GM21526 (cell line): ENCODE measurements around the gene OR6K6.

Source experiments
- ATAC-seq: cut with Tn5 transposase; IDR thresholded peaks from one replicate; pipeline ENCODE4 v1.9.1; 2021; ENCODE audit warnings: moderate library complexity; ENCODE audit not compliant: unreplicated experiment, low FRiP score

Gene OR6K6, protein sequence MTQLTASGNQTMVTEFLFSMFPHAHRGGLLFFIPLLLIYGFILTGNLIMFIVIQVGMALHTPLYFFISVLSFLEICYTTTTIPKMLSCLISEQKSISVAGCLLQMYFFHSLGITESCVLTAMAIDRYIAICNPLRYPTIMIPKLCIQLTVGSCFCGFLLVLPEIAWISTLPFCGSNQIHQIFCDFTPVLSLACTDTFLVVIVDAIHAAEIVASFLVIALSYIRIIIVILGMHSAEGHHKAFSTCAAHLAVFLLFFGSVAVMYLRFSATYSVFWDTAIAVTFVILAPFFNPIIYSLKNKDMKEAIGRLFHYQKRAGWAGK

DNA sequence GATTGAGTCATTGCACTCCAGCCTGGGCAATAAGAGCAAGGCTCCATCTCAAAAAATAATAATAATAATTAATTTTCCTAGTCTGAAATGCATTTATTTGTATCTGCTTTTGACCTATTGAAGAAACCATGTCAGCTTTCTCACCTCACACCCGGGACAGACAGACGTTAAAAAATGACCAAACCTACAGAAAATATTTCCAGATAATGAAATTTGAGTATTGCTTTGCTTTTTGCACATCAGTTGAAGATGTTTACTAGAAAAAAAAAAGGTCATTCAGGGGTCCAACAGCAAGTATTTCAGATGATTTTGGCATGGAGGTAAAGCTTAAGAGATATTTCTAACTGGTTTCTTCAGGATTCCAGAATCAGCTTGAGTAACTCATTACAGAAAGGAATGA, at the start of gene OR6K6:
OR6K6 (plus strand) TSS at position 301 of the 400 bp plus-strand sequence. CDS start 168 bp downstream, outside the sequence.
- no peak for ATAC-seq

DNA sequence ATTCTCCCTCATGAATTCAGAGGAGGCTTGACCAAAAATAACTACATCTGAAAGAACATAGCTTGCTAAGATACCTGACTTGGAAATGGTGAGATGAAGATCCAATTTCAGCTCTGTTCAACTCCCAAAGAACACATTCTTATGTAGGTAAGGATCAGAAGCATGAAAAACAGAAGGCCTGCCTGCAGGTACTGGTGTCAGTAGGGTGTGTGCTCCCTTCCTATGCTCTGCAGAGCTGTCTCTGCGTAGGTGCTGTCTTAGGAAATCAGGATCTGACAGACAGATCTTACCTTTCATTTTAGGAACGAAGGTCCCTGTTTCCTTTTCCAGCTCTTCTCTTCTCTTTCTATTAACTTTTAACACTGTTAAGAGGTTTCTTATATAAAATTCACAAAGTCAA, 48.4 kb upstream of the OR6K6 start:
- ATAC-seq = no peak

DNA sequence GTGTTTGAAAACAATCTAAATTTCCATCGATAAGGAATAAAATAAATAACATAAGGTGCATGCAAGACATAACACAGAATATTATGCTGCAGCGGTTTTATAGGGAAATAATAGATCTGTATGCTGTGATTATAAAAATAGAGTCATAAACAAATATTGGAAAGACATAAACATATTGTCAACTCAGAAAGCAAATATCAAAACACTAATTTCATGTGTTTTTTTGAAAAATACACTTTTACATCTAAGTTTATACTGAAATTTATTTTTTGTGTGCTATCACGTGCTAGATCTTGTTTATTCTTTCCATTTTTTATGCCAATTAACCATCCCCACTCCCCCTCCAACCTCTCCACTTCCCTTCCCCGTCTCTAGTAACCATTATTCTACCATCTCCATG, 43.4 kb upstream of the OR6K6 start:
- no peak for ATAC-seq

DNA sequence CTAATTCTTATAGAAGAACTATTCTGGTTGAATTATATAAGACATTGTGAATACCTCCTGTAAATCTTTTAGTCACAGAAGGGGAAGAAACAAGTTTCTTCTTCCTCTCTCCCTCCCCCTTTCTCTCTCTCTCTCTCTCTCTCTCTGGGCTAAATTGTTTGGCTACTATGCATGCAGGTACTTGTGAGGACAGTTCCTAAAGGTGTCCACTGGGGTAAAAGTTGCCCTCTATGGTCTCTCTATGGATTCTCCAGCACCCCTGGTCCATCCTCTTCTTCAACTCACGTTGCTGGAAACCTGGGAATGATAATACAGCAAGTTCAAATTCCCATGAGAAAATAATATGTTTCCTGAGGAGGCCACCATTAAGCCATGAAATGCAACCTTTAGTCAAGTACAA, 39.8 kb upstream of the OR6K6 start:
- ATAC-seq = no peak

DNA sequence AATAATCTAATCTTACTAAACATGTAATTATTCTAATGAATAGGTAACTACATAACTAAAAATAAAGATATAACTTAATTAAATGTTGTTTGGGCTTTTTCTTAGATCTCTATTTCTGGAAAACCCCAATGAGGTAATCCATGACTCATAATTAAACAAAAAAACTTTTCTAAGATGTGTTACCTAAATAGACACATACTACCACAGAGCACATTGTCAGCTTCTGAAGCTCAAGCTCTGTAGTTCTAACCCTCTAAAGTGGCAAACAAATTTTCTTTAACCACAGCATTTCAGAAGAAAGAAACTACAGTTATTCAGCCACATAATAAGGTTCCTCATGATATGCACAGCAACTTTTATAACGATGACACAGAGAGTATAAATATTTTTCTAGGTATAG, 38.2 kb upstream of the OR6K6 start:
- no peak for ATAC-seq

DNA sequence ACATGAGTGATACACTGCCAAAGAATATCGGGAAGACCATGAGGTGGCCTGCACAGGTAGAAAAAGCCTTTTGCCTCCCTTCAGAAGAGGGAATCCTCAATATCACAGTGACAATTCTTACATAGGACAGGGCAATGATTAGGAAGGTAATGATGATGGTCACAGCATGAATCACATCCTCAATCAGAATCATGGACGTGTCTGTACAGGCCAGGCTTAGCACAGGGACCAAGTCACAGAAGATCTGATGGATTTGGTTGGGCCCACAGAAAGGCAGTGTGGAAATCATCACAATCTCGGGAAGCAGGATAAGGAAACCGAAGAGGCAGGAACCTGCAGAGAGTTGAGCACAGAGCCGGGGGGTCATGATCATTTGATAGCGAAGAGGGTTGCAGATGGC, 37.2 kb upstream of the OR6K6 start:
- no peak for ATAC-seq

DNA sequence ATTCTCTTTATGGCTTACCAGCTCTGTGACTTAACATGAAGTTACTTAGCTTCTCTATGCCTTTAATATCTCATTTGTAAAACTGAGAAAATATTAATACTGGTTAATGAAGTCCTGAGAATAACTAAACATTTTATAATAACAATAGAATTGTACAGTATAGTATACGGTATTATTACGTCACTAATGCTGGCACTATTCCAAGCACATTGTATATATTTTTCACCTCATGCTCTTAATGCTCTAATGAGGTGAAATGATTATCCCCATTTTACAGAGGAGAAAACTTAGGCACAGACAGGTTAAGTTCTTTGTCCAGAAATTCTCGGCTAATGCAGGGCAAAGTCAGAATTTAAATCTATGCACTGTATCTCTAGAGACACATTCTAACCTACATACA, 34.9 kb upstream of the OR6K6 start:
- no peak for ATAC-seq

DNA sequence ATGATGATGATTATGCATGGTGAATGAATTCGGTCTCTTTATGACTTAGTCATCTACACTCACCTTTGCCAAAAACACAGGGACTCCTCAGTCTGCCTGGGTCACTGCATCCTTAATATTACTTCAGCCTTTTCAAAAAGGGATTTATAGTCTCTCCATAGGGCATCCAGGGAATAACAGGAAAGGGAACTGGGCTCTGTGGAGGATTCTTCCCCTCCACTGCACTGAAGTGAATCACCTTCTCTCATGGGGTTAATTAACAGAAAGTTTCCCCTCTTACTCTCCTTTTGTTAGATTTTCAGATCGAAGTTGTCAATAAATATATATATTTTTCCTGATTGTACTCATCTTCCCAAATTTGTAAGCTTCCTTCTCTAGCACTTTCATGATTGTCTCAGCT, 33.9 kb upstream of the OR6K6 start, which contains the start of gene OR6K3:
OR6K3 (minus strand) TSS at position 101 of the 400 bp plus-strand sequence. CDS start 2,605 bp downstream, outside the sequence.
- no peak for ATAC-seq

DNA sequence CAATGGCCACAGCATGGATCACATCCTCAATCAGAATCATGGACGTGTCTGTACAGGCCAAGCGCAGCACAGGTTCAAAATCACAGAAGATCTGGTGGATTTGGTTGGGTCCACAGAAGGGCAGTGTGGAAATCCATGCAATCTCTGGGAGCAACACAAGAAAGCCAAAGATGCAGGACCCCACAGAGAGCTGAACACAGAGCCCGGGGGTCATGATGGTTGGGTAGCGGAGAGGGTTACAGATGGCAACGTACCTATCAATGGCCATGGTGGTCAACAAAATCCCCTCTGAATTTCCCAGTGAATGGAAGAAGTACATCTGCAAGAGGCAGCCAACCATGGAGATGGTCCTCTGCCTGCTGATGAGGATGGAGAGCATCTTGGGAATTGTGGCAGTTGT, 30.1 kb upstream of the OR6K6 start:
- no peak for ATAC-seq

DNA sequence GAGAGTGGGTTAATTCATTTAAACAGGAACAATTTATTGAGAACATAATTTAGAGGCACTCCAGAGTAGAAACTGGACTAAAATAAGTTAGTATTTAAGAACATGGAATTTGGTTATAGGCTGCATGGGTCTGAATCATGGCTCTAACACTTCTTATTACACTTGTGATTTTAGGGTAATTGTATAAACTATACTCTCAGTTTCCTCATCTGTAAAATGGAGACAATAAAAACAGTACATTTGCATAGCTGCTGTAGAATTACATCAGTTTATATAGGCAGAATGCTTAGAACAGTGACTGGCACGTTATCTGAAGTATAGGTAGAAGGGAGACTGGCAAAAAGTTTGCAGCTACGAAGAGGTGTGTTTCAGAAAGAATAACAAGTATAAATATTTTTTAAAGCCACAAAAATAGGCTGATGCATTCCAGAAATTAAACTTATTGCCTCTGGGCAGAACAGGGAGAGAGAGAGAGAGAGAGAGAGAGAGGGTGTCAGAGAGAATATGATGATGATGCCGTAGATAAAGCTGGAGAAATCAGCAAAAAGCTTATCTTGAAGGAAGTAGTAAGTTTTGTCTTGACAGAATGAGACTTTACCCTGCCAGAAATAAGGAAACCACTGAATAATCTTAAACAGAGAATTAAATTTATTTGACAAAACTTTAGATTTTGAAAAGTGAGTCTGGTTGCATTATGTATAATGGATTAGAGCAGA, 25.9 kb upstream of the OR6K6 start:
- ATAC-seq = no peak

DNA sequence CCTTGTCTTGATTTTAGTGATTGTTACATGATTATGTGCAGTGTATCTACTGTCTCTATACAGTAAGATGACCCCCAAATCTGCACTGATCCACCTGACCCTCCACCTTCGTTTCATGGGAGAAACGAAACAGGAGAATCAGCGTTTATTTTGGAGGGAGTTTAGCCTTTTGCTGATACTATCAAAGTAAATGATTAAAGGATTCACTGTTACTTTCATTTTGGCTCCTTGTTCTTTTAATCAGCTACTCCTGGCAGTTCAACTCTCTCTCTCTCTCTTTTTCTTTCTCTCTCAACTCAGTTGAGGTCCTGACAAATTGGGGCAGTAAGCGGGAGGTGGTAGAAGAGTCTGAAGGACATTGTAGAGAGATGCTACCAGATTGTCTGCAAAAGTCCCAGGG, 24.1 kb upstream of the OR6K6 start:
- ATAC-seq = no peak

DNA sequence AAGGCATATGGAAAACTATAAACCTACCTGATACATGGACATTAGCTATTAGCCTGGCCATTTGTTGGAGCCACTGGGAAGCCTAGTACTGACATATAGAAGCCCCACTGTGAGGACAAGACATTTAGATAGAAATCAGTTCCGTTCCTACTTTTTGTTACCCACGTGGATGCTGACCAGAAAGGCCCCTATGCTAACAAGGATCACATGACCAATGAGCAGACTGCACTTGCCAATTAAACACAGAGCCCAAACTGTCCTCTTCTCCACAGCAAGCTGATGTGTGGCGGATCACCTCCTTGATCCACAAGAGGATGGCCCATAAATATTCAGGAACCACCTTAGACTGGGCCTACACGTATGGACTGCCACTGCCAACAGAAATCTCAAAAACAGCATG, 22.8 kb upstream of the OR6K6 start:
- no peak for ATAC-seq

DNA sequence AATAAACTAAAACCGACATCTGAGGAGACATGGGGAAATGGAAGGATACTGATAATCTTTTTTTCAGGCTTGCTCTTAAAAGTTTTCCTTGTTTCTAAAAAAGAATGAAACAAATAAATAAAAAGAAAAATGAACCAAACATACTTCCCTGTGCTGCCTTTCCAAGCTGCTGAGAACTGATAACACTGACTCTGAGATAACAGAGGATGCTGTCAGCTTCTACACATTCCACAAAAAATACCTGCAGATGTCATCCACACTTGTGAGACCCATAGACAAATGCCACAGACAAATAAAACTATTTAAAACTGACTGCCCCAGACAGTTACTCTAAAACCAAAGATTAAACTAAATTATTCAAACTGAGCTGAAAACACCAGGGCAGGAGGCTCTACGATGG, 22.0 kb upstream of the OR6K6 start:
- no peak for ATAC-seq

DNA sequence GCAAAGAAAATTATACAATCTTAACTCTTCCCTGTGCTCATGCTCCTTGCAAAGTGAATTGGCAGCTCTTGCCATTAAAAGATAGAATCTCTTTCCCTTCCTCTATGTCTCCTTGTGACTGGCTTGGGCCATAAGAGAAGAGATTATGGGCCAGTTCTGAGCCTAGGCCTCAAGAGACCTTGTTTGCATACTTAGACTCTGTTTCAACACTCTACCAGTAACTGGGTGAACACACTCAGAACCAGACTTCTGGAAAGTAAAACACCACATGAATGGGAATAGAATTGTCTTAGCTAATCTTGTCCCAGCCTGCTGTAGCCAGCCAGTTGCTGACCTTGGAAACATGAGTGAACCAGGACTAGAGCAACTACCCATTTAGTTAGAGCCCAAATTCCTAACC, 18.7 kb upstream of the OR6K6 start:
- no peak for ATAC-seq

DNA sequence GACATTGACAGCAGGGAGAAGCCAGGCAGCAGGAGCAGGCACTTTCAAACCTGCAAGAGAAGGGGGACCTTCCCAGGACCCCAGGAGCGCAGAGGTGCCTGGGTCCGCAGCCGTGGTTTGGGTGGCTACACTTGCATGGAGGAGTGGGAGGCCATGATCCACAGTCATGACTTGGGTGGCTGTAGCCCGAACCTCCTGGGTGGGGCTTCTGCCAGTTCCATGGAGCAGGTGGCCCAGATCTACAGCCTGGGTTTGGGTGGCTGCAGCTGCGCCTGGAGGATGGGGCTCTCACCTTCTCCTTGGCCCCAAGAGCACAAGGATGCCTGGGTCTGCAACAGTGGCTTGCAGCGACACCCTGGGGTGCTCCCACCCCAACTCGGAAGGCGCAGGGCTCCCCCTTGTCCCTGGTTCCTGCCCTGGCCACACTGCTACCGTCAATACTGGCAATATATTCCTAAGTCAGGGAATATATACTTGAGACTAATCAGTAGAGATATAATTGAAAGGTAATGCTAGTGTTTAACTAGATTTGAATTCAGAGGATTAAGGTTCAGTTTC, 2.3 kb upstream of the OR6K6 start:
- ATAC-seq = no peak

DNA sequence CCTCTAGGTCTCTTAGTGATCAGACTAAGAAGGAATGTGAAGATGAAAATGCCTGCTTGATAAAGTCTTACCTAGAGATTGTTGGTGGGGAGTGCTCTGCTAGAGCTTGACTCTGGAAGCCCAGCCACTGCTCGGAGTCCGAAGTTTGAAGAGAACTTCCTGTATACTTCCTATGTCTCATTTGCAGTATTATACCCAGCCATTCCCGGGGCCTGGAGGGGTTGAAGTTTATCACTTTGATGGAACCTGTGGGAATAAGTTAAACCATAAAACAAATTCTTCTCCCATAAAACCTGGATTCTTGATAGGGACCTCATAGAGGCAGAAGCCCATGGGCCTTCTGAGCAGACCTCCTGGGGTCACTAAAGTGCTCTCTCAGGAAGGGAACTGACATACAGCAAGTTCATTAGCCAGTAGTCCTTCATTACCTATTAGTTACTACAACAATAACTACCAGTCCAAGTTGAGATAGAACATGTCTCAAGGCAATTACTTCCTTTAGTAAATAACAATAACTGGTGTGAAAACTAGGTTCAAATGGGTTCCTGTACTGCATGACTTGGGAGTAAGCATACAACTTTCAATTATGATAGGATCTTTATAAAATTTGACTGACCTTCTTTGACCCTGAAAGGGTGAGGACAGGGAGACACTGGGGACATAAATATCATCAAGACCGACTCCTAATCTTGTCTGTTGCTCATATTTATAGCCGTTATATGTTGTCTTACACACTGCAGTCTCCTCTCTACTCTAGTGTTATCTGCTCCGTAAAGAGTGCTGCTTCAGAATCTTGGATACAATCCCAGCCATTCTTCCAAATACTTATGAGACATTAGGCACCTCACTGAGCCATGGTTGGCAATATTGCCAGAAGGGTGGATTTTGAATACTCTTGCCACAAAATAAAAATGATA, 17.7 kb downstream of the OR6K6 start, which contains the start of gene OR6N1:
OR6N1 (minus strand) TSS at position 246 of the 917 bp plus-strand sequence. CDS start 5,513 bp downstream, outside the sequence.
- no peak for ATAC-seq

DNA sequence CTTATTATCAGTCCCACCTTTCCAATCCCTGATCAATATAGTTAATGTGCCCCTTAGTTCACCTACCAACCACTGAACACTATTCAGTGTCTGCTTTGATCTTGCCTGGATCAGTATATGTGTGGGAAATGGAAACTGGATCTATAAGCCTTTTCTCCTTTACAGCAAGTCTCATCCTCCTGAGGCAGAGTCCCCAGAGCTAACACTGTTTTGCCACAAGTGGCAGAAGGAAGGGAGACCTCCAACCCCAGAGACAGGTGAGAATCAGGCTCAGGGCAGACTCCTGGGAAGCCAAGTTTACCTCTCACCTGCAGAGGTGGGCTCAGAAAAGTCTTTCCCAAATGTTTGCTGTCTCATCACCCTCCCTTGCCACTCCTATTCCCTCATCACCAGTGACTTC, 26.6 kb downstream of the OR6K6 start, which contains the start of gene OR6N2:
OR6N2 (minus strand) TSS at position 101 of the 400 bp plus-strand sequence. CDS start 3,569 bp downstream, outside the sequence.
- no peak for ATAC-seq

DNA sequence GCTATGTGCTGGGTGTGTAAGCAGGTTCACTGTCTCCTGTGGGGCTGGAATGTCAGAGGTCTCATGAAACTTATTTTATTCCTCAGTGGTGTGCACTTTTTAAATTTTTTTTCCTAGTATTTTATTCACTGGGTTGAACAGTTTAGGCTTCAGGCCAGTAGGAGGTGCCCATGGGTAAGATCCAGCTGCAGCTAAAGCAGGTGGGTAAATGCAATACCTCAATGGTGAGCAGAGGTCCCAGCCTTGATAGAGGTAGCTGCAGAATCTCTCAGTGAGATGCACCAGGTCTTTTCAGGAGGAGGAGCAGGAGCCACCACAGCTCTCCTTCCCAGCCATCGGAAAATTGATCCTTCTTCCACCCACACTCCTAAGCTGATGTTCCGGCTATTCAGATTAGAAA, 39.1 kb downstream of the OR6K6 start:
- ATAC-seq = peak; percentile 63

DNA sequence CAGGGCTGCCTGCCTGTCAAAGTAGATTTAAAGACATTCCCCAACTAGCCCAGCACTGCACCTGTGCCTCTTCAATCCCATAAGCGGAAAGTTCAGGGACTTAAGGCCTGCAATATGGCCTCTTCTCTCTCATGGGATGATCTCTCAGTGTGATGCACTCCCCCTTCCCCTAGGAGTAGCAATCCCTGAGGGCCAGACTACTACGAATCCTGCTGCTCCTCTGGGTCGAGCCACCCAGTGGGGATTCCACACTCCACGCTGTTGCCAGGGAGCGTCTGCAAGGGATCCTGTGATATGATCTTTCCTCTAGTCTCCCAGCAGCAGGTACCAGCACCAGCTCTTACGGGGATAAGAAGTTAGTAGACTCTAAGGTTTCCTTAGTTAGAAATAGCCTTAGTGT, 39.7 kb downstream of the OR6K6 start:
- ATAC-seq = no peak

DNA sequence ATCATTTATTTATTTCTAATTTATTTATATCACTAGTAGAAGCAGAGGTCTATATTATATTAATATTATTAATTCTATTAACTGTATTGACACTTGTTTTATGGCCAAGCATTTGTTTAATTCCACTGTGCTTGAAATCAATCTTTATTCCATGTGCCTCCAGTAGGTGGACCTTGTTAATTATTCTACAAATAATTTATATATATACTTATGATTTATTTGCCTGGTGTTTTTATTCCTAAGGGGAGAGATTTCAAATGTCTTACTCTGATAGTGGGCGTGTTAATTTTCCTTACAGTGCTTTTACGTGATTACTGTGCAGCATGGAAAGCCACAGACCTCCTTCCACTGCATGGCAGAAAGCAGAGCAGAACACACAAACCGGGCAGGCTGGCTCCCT, 44.0 kb downstream of the OR6K6 start:
- ATAC-seq = no peak
